Thymus (tissue), 11 donors: ENCODE data around the gene KRT34. TPM values are rescaled to one million over a fixed set of nuclear protein-coding genes. Genes with fewer than 3 reads are reported as not detected.
"Not testable (repeated sequence)": the region's sequence is repeated elsewhere in the genome, so short reads cannot be mapped to it uniquely, and the experiment has no call there.

Experiments used
- DNase-seq, 9 donors: peaks; one replicate each; pipeline ENCODE4 v3.0.0-alpha.2; 2013; ENCODE audit warnings: low spot score in 9 of 9, low read depth in 6 of 9, missing footprints in 1 of 9
- H3K27ac ChIP-seq, 2 donors: one replicate each; pipeline ENCODE4 v1.5.1; 2013; ENCODE audit warnings: control low read depth in 1 of 2, low read depth in 1 of 2, low read length in 1 of 2, mild to moderate bottlenecking in 1 of 2, moderate library complexity in 1 of 2
- H3K27me3 ChIP-seq, 2 donors: one replicate each; pipeline ENCODE4 v1.5.1; 2013; ENCODE audit warnings: low read length in 1 of 2; ENCODE audit not compliant: control insufficient read depth in 2 of 2, insufficient read depth in 1 of 2
- H3K36me3 ChIP-seq, 2 donors: one replicate each; pipeline ENCODE4 v1.5.1; 2013; ENCODE audit warnings: low read length in 1 of 2, mild to moderate bottlenecking in 1 of 2, moderate library complexity in 1 of 2; ENCODE audit not compliant: control insufficient read depth in 2 of 2, insufficient read depth in 2 of 2
- H3K4me1 ChIP-seq, 2 donors: one replicate each; pipeline ENCODE4 v1.5.1; 2013; ENCODE audit warnings: low read length in 2 of 2; ENCODE audit not compliant: control insufficient read depth in 2 of 2, insufficient read depth in 2 of 2
- H3K4me3 ChIP-seq, 2 donors: one replicate each; pipeline ENCODE4 v1.5.1; 2013; ENCODE audit warnings: low read length in 2 of 2, control low read depth in 1 of 2, mild to moderate bottlenecking in 1 of 2
- H3K9me3 ChIP-seq, 2 donors: one replicate each; pipeline ENCODE4 v1.5.1; 2013; ENCODE audit warnings: low read length in 1 of 2, mild to moderate bottlenecking in 1 of 2; ENCODE audit not compliant: control insufficient read depth in 2 of 2, insufficient read depth in 1 of 2
- WGBS: extraction: QIAGEN DNeasy Blood & Tissue Kit; methylation state at CpG from one replicate; pipeline ENCODE4 v1.1.7; 2013; 5-methylcytosine and 5-hydroxymethylcytosine counted together
- polyA plus RNA-seq: library from polyadenylated mRNA; stranded (reverse); fragments of 200-250 nt; gene quantifications from one replicate; pipeline ENCODE4 v1.2.3, GENCODE V29; 2013
- total RNA-seq: library from RNA; stranded (reverse); fragments of 120-200 nt; gene quantifications from one replicate; pipeline ENCODE4 v1.2.4, GENCODE V29; 2013
- donor health status: healthy.

KRT34 gene
- total and polyA plus RNA-seq, 2 donors = 0.52 to 1.5 TPM

GRCh38 chr17:41383690-41384089 lies 1.6 kb upstream of the KRT34 start:
- Histone ChIP-seq H3K4me3 (no peak overlapping the region), H3K9me3 (no peaks in the 10 kb centered on the region), H3K36me3 (no peaks in the 10 kb centered on the region), H3K27ac (no peak overlapping the region), H3K27me3 (no peaks in the 10 kb centered on the region), H3K4me1 (no peaks in the 10 kb centered on the region)
- 98% methylated on average over 1 of the region's 1 CpG for WGBS
- no peak for DNase-seq

GRCh38 chr17:41382394-41382793 lies 288 bp upstream of the KRT34 start:
- WGBS = 98% methylated on average over 1 of the region's 1 CpG
- no peak for DNase-seq
- no peak overlapping the region for H3K4me3 ChIP-seq
- H3K27ac ChIP-seq = no peak overlapping the region
- no peaks in the 10 kb centered on the region for H3K9me3 ChIP-seq
- H3K36me3 ChIP-seq = no peaks in the 10 kb centered on the region
- no peaks in the 10 kb centered on the region for H3K4me1 ChIP-seq
- H3K27me3 ChIP-seq = no peaks in the 10 kb centered on the region

- DNase-seq, H3K36me3 ChIP-seq: not testable (repeated sequence)
Measured at GRCh38 chr17:41380091-41380490, 2.0 kb downstream of the KRT34 start.

GRCh38 chr17:41377546-41377945 lies 4.6 kb downstream of the KRT34 start:
- H3K27me3 ChIP-seq = no peaks in the 10 kb centered on the region
- no peak overlapping the region for H3K27ac ChIP-seq
- no peak overlapping the region for H3K4me3 ChIP-seq
- no peaks in the 10 kb centered on the region for H3K36me3 ChIP-seq
- DNase-seq = no peak
- H3K9me3 ChIP-seq = no peaks in the 10 kb centered on the region
- WGBS = 19% methylated on average over 2 of the region's 2 CpGs
- no peaks in the 10 kb centered on the region for H3K4me1 ChIP-seq

More at GRCh38 chr17:41380091-41380490, 2.0 kb downstream of the KRT34 start:
- not testable (repeated sequence) for H3K4me1 ChIP-seq, H3K4me3 ChIP-seq, H3K27ac ChIP-seq, H3K27me3 ChIP-seq, H3K9me3 ChIP-seq
- WGBS = 97% methylated on average over 7 of the region's 7 CpGs

- Histone ChIP-seq H3K27me3 (no peaks in the 10 kb centered on the region), H3K4me1 (no peaks in the 10 kb centered on the region), H3K9me3 (no peaks in the 10 kb centered on the region), H3K4me3 (no peak within 1 kb of the TSS), H3K36me3 (no peaks in the 10 kb centered on the region), H3K27ac (no peak within 1 kb of the TSS)
- 97% methylated on average over 1 of the region's 1 CpG for WGBS
- DNase-seq = no peak
Measured at GRCh38 chr17:41369713-41370112, 12.4 kb downstream of the KRT34 start, which contains the start of gene KRT33B. Gene KRT33B, minus strand, starts transcription at chr17:41369813. Its CDS starts 63 bp downstream, at chr17:41369750.

GRCh38 chr17:41369023-41369422 lies 13.1 kb downstream of the KRT34 start:
- no peak for DNase-seq

GRCh38 chr17:41367426-41368075 lies 14.6 kb downstream of the KRT34 start:
- Histone ChIP-seq H3K36me3 (no peaks in the 10 kb centered on the region), H3K9me3 (no peaks in the 10 kb centered on the region), H3K27ac (no peak overlapping the region), H3K4me3 (no peak overlapping the region), H3K4me1 (no peaks in the 10 kb centered on the region), H3K27me3 (no peaks in the 10 kb centered on the region)
- no peak for DNase-seq
- WGBS = 83% methylated on average over 10 of the region's 10 CpGs

More at GRCh38 chr17:41369023-41369422, 13.1 kb downstream of the KRT34 start:
- Histone ChIP-seq H3K36me3 (no peaks in the 10 kb centered on the region), H3K27ac (no peak overlapping the region), H3K4me1 (no peaks in the 10 kb centered on the region), H3K4me3 (no peak overlapping the region), H3K9me3 (no peaks in the 10 kb centered on the region), H3K27me3 (no peaks in the 10 kb centered on the region)
- 95% methylated on average over 2 of the region's 2 CpGs for WGBS

- Histone ChIP-seq H3K4me3 (no peak overlapping the region), H3K9me3 (no peaks in the 10 kb centered on the region), H3K36me3 (no peaks in the 10 kb centered on the region), H3K4me1 (no peaks in the 10 kb centered on the region), H3K27me3 (no peaks in the 10 kb centered on the region), H3K27ac (no peak overlapping the region)
- no peak for DNase-seq
Measured at GRCh38 chr17:41366070-41366469, 16.0 kb downstream of the KRT34 start.

- Histone ChIP-seq H3K4me1 (no peaks in the 10 kb centered on the region), H3K27ac (no peak overlapping the region), H3K9me3 (no peaks in the 10 kb centered on the region), H3K36me3 (no peaks in the 10 kb centered on the region), H3K4me3 (no peak overlapping the region), H3K27me3 (no peaks in the 10 kb centered on the region)
- 89% methylated on average over 2 of the region's 2 CpGs for WGBS
- no peak for DNase-seq
Measured at GRCh38 chr17:41363881-41364280, 18.2 kb downstream of the KRT34 start.
